ENCODE results near the gene RSPO4.
"Not testable (repeated sequence)": the region's sequence is repeated elsewhere in the genome, so short reads cannot be mapped to it uniquely, and the experiment has no call there.

RSPO4 gene

DNA sequence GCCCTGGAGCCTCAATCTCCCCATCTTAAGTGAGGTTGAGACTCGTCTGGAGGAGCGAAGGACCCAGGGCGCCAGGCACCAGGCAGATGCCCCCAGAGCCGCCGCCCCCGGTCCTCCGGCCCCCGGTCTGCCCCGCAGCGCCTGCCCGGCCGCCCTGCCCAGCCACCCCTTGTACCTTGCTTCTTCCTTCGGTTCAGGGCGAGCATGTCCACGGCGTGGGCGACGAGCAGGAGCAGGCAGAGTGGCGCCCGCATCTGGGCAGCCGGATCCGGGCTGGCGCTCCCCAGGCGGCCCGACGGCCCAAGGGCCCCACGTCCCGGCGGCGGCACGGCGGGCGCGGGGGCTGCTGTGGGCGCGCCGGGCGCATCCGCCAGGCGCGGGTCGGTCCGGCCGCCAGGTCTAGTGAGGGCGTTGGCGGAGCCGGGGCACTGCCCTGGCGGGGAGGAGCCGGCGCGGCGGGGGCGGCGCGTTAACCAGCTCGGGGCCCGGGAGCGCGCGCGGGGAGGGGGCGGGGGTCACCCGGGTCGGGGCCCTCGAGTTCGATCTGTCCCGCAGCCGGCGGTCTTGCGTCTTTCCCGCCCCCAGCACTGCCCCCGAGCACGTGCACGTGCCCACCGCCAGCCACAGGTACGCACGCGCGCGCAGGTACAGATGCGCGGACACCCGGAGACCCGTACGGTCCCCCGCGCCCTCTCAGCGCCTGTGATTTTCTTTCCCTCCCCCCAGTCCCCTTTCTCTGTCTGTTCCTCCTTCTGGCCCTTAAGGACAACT lies at the start of gene RSPO4:
RSPO4 (minus strand) TSS at position 401 of the 771 bp plus-strand sequence; CDS start at position 254, 147 bp downstream.
- no peak for DNase-seq

DNA sequence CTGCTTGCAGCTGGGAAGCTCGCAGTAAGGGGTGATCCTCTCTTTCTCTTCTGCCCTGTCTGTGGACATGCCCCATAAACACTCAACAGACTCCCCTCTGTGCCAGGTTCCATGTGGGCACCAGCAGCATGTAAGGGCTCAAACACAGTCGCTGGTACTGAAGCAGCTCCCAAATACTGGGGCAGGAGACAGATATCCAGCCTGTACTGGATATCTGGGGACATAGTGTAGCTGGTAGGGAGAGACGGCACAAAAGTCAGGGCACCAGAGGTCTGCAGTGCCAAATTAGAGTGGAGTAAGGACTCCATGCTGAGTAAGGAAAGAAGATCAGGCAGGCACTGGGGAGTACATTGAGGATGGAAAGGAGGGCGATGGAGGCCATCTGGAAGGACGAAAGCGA lies 48.3 kb upstream of the RSPO4 start:
- no peak for DNase-seq

DNA sequence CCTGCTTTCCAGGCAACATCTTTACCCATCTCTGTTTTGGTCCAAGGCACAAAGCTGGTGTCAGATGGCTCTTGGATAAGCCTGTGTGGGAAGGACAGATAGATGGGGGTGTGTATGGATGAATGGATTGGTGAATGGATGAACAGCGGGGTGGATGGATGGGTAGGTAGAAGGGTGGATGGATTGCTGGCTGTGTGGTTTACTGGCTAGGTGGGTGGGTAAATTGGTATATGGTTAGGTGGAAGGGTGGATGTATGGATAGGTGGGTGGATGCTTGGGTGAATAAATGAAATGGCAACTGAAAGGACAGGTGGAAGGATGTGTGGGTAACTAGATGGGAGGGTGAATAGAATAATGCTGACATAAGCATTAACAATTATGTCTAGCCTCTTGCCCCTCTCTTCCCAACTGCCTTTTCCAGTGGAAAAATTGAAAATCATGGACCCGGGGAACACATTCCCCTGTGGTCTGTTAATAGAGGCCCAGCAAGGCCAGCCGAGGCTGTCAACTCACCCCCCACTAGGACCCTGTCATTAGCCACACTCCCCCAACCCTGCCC lies 43.8 kb upstream of the RSPO4 start:
- no peak for DNase-seq

DNA sequence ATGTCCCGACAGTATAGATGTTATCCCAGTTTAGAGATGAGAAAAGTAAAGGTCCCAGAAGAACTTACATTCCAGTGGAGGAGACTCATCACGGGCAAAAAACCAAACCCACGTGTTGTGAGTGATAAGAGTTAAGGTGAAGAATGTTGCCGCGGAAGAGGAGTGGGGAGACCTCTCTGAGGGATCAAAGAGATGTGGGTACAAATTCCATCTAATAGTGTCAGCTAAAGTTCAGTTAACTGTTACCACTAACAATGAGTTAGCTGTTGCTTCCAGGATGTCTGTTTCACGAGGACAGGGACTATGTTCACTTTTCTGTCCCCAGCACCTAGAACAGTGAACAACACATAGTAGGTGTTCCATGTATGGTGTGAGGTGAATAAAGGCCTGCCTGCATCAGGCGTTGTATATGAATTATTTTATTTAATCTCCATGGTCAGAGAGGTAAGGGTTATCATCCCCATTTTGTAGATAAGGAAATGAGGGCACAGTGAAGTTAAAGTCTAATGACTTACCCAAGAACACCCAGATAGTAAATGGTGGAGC lies 39.8 kb upstream of the RSPO4 start:
- DNase-seq, result no peak

DNA sequence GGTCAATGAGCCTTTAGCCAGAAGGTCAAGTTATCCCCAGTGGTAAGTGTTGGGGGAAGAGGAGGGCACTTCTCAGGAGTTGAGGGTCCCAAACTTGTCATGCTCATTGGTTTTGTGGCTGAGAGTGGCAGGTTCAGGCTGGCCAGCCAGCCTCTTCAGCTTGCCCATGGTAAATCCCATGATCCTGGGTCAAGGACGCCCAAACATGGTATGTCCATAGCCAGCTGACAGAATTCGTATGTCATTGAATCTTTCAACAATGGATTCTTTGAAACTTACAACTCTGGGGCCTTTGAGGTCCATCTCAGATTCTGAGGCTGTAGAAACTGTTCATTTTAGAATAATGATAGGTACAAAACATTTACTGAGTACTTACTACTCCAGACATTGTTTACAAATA lies 36.1 kb upstream of the RSPO4 start:
- no peak for DNase-seq

DNA sequence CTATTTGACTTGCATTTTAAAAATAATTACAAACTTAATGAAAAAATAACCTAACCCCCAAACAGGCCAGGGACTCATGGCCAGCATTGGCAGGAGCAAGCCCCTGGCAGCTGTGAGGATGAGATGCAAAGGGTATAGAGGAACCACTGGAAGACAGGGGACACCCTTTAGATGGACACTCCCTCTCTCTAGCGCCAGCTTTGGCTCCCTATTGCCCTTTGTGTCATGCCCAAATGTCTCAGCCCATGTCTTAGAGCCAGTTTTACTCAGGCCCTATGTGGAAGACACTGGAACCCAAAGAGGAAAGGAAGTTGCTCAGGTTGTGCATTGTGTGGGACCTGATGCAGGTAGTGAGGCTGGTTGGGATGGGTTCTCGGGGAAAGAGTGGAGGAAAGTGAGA lies 34.9 kb upstream of the RSPO4 start:
- no peak for DNase-seq

DNA sequence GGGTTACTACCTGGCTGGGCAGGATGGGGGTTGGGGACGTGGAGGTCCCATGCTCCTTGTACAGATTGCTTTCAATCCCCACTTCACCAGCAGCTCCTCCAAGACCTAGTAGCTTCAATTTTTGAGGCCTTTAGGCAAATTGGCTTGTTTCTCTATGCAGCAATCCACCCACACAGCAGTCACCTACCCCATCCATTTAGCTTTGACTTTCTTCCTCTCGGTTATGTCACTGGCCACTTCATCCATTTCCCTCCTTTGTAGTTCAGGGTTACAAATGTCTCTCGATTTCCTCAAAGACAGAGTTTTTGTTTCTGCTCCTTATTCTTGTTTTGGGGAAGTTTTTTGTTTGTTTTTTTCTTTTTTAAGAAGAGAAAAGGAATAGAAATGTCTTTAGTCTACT lies 33.4 kb upstream of the RSPO4 start:
- DNase-seq, result no peak

DNA sequence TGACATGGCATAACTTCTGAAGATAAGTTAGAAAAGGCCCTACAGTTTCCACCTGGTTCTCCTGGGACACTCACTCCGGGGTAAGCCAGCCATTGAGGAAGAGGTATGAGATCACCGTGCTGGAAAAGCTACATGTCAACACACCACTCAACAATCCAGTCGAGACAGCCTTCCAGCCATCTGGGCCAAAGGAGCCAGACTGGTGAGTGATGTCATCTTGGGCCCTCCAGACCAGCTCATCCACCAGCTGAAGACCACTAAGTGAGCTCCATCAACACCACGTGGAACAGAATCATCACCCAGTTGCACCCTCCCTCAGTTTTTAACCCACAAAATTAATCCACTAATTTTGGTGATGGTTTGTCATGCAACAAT lies 32.3 kb upstream of the RSPO4 start:
- no peak for DNase-seq

DNA sequence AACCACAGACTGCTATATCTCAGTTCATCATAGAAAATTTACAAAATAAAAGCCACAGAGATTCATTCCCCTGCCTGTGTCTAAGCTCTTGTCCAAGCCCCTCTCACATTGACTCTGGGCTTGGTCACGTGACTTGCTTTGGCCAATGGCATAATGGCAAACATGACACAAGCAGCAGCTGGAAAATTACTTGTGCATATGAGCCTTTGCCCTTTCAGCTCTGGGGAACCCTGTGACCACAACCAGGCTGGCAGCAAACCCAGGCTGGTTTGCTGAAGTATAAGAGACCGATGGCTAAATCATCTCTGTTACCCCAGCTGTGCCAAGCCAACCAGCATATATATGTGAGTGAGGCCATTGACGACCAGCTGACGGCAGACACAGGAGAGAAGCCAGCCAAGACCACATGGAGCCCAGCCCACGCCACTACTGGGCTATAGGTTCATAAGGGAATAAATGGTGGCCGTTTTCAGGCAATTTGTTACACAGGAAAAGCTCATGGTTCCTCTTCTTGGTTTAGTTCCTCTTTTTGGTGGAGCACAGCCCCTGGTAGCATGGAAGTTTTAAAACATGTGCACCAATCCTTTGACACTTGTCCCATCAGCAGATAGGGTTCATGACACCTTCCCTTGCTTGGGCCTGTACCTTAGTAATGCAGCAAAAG lies 31.8 kb upstream of the RSPO4 start:
- DNase-seq, result no peak

DNA sequence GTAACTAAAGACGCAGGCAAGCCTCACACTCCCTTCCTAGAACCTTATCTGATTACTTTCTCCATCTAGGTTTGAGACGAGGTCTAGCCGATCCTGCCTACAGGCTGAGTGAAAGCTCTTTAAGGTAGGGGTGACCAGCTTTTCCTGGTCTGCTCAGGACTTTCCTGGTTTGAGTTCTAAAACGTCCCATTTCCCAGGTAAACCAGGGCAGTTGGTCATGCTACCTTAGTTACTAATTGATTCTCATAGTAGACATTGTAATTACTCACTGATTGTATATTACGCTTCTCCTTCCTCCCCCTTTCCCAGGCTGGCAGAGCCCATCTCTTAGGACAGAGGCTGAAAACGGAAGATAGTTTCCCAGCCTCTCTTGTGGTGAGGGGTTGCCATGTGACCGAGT lies 27.9 kb upstream of the RSPO4 start:
- DNase-seq, result no peak

DNA sequence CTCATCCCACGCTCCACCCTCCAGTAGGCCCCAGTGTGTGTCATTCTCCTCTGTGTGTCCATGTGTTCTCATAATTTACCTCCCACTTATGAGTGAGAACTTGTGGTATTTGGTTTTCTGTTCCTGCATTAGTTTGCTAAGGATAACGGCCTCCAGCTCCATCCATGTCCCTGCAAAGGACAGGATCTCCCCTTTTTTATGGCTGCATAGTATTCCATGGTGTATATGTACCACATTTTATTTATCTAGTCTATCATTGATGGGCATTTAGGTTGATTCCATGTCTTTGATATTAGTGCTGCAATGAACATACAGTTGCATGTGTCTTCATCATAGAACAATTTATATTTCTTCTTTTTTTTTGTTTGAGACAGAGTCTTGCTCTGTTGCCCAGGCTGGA lies 24.1 kb upstream of the RSPO4 start:
- not testable (repeated sequence) for DNase-seq

DNA sequence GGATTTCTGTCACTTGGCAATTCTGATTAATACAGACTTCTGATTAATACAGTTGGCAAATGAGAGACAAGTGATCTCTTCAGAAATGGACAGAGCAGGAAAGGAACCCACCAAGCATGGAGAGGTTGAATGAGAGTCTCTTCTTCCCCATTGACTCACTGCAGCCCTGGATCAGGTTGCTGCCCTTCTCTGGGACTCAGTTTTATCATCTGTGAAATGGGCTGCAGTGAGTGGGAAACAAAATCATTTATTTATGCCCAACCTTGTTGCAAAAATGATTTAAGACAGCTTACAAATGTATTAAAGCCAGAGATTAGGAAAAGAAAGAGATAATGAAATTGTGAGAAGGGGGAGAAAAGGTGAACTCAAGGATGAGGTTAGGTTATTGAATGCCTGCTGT lies 20.8 kb upstream of the RSPO4 start:
- no peak for DNase-seq

DNA sequence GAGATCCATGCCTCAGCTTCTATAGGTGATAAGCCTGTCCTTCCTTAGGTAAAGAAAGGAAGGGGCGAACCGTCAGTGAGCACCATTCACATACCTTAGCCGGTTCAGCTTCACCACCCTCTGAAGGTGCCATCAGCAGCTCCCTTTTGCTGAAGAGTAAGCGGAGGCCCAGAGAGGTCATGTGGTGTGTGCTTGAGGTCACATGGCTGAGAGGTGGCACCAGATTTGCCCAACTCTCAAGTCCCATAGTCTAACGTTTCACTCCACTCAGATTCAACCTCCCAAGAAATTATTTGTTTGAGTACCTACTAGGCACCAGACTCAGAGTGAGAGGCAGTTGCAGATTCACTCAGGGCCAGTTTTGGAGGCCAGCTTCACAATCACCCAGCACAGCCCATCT lies 18.5 kb upstream of the RSPO4 start:
- DNase-seq, result no peak

DNA sequence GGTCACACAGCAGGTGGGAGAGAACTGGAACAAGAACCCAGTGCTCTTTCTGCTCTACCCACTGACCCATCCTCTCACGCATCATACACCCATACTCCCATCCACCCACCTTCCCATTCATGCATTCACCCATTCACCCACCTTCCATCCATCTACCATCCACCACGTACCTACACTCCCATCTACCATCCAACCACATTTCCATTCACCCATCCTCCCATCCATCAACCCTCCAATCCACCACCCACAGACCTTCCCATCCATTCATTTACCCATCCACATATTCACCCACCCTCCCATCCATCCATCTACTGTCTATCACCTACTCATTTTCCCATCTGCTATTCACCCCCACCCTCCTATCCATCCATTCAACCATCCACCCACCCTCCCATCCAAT lies 17.2 kb upstream of the RSPO4 start:
- no peak for DNase-seq

DNA sequence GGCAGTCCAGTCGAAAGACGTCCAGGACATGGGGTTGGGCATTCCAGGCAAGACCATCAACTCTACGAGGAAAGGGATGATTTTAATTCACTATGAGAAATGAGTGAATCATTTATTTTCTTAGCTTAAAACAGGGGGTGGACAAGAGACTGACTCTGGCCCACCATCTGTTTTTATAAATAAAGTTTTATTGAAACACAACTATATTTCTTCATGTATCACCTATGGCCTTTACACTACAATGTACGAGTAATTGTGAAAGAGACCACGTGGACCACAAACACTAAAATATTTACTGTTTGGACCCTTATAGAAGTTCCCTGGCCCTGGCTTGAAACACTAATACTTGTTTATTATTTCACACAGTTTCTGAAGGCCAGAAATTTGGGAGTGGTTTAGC lies 15.6 kb upstream of the RSPO4 start:
- no peak for DNase-seq

DNA sequence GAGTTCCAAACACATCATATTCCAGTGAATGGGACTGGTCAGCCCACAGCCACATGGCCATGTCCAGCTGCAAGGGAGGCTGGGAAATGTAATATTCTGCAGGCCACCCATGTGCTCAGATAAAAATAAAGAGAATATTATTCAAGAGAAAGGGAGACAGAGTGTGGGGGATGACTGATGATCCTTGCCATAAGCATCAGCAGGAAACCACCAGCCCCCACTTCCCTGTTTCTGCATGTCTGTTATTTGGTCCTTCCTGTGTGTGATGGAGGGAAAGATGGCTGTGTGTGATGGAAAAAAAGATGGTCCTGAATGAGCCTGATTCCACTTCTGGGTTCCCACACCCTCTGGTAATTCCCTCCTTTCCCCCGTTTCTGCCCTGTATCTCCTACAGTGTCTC lies 13.1 kb upstream of the RSPO4 start:
- no peak for DNase-seq

DNA sequence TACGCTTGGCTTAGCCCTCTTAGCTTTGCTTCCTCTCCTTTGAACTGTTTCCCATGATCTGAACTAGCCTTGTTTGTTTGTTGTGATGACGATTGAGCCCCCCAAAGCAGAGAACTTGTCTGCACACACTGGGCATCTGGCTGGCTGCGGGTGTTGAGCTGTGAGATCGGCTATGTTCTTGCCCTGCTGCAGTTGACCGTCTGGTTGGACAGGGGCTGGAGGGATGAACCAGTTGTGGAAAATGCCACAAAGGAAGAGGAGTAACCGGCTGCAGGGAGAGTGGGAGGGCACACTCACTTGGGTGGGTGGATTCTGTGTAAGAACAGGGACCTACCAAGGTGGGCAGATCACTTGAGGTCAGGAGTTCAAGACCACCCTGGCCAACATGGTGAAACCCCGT lies 12.4 kb upstream of the RSPO4 start:
- no peak for DNase-seq

DNA sequence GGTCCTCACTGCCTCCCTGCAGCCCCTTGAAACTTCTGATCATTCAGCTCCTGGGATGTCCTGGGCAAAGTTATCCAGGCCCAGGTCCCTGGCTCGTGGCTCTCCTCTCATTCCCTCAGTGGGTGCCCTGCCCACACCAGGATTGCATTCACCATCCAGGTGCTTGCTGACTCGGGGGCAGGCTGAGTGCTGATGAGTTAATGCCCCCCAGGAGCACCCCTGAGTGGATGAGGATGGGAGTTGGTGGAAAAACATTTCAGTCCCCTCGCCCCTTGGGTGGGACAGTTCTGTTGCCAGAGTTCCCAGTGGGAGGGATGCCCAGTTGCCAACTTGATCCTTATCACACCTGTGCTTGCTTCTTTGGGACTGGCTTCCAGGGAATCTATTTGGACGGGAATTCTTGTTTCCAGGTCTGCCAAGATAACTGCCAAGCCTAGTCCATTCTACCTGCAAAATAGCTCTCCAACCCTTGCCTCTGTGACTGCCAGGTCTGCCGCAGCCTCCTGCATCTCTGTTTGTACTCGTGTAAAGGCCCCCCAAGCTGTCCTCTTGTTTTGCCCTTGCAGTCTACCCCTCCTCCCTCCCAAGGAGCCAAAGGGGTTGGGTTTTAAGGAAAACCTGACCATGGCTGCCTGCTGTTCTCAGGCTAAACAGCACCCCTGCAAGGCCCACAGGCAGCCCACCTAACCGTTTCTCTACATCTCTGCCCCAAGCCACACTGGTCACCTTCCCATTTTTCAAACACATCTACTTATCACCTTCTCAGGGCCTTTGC lies 11.6 kb upstream of the RSPO4 start:
- no peak for DNase-seq

DNA sequence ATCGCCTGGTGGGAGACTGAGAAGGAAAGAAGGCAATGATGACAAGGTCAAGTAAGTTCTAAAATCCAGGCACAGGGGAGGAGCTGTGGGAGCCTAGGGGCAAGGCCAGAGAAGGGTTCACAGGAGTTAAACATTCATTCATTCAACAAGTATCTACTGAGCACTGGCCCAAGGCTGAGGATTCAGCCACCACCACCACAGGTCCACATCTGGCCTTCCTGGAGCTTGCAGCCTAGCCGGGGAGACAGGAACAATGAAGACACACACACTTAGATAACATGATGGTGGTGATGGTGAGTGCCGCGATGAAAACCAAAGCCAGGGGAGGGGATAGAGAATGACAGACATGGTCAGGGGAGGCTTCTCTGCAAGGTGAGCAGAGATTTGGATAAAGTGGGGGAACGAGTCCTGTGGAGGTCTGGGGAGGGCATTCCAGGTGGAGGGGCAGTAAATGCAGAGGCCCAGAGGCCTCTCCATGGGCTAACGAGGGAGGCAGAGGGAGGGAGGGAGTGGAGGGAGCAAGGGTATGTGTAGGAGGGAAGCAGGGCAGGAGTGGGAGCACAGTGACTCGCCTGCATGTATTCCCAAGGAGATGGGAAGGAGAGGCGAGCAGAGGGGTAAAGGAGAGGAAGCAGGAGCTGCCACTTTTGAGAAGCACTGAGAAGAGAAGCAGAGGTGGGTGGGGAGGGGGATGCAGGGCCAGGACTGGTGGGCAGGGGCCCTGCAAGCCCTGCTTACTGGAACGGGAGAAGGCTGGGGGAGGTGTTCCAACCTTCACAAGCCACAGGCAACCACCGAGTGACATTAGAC lies 10.5 kb upstream of the RSPO4 start:
- DNase-seq, result no peak

DNA sequence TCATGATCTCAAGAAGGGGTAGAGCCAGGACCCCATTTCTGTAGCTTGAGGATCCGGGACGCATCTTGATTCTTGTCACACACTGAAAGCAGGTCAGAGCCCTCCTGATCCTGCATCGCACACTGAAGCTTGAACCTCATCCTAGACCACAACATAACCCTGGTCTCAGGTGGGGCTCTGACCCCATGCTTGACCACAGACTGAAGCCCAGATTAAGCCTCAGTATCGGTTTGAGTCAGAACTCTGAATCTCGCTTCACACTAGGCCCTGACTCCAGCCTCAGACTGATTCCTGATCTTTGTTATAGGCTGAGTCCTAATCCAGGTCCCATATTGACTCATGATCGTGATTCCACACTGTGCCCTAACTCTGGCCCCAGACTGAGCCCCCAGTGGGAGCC lies 8.5 kb upstream of the RSPO4 start:
- DNase-seq, result no peak

DNA sequence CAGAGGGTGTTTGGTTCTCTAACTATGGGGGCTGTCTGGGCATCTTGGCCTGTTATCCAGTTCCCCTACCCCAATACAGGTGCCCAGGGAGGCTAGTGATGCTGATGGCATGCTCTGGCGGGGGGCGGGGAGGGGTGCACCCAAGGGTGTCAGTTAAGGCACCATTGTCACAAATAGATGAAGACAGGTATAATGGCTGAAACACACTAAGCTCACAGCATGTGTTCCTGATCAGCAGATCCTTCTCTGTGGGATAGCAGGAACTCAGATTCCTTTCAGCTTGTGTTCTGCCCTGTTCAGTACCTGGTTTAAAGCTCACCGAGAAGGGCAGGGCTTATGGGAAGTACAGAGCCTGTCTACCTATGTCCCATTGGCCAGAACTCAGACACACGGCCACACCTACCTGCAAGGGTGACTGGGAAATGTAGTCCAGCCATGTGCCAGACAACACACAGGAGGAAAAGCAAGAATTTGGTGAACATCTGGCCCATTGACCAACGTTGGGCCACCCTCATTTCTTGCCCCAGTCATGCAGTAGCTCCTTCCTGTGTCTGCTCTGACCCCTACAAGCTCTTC lies 3.4 kb upstream of the RSPO4 start:
- DNase-seq, result no peak

Data from amniotic stem cell (primary cell).